BLaER1 treated with 17β-estradiol and CSF1 and Interleukin-3, amounts not matched to agents 10 nM and 100 nM (cell line): ENCODE data around the gene ZNF618.

Source experiments
- H3K27ac ChIP-seq, 11 experiments: shearing (Covaris generic); formaldehyde crosslinking; 2 replicates each; pipeline ENCODE4 v1.8.1; 2022
- H3K27me3 ChIP-seq, 11 experiments: shearing (Covaris generic); formaldehyde crosslinking; 2 replicates each; pipeline ENCODE4 v1.8.1; 2022
- H3K36me3 ChIP-seq, 11 experiments: shearing (Covaris generic); formaldehyde crosslinking; 2 replicates each; pipeline ENCODE4 v1.8.1; 2022
- H3K4me1 ChIP-seq, 10 experiments: shearing (Covaris generic); formaldehyde crosslinking; 2 replicates each; pipeline ENCODE4 v1.8.1; 2022
- H3K4me2 ChIP-seq, 11 experiments: shearing (Covaris generic); formaldehyde crosslinking; 2 replicates each; pipeline ENCODE4 v1.8.1; 2022
- H3K4me3 ChIP-seq, 10 experiments: shearing (Covaris generic); formaldehyde crosslinking; 2 replicates each; pipeline ENCODE4 v1.8.1; 2022
- H3K9ac ChIP-seq, 11 experiments: shearing (Covaris generic); formaldehyde crosslinking; 2 replicates each; pipeline ENCODE4 v1.8.1; 2022
- H3K9me3 ChIP-seq, 11 experiments: shearing (Covaris generic); formaldehyde crosslinking; replicated peaks in 1 of 11; 2 replicates each; pipeline ENCODE4 v1.8.1; 2022
- H4K20me1 ChIP-seq, 11 experiments: shearing (Covaris generic); formaldehyde crosslinking; 2 replicates each; pipeline ENCODE4 v1.8.1; 2022
- Cebpa-rat ChIP-seq, 11 experiments: shearing (Covaris generic); IDR thresholded peaks; 2 replicates each; pipeline ENCODE4 v1.8.1; 2022

ZNF618 gene

DNA sequence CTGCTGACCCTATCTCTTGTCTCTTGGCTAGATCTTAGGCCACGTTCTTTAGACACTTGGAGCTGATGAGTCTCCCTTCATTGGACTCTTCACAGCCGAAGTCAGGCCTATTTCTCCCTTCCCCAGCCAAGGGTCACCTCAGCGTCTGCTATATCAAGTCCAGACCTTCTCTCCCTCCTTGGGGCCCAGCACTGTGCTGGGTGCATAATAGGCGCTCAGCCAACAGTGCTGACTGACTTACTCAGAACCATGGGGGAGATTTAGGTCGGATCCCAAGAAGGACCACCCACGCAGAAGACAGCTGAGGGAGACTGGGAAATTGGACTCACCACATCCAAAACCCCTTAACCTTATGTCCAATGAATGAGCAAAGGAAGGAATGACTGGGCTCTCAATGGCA is 207.6 kb downstream of the ZNF618 start:
- no peak overlapping the region for H3K27ac ChIP-seq
- no peaks in the 10 kb centered on the region for H3K27me3 ChIP-seq
- H3K9me3 ChIP-seq: peaks cover 0 to 7% (median 0%) of the 10 kb centered on the region in 11 experiments; a peak in 1 of 22 replicates
- no peaks in the 10 kb centered on the region for H4K20me1 ChIP-seq
- no peak overlapping the region for H3K4me3 ChIP-seq
- H3K36me3 ChIP-seq: no peaks in the 10 kb centered on the region
- no peak for TF ChIP-seq Cebpa-rat (IDR thresholded peaks at IDR 0.05)
- H3K4me1 ChIP-seq: peaks cover 0 to 28% (median 8%) of the 10 kb centered on the region in 10 experiments; a peak in 11 of 20 replicates
- H3K4me2 ChIP-seq: no peak overlapping the region
- no peak overlapping the region for H3K9ac ChIP-seq

DNA sequence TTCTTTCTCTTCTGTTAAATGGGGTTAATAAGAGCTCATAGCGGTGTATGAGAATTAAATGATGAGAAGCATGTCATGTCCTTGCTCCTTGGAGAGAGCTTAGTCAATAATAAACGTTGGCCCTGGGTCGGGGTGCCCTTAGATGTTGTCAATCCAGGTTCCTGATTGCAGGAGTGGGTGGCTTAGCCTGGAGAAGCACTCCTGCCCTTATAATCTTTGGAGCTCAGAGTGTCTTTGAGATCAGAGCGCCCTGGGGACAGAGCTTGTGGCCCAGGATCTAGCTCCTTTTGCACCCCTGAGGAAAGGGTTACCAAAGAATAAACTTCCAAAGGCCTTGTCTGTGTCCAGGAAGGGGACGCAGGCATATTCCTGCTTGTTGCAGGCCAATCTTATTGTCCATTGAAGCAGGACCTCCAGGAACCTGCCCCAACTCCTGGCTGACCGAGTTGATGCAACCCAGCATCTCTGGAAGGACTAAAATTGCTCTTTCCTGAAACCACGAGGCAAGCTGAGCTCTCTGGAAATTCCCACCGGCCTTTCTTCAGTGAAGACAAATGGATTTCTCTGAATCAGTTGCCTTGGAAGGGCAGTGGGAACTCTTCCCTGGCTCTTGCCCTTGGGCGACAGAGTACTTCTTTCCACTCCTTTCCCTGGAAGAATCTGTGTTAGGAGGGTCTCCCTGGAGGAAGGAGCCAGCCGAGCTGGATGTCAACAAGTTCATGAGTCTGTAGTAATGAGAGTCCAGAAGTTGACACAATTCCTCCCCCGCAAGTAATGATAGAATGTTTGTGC is 208.4 kb downstream of the ZNF618 start:
- peaks cover 0 to 30% (median 10%) of the 10 kb centered on the region in 10 experiments; a peak in 9 of 20 replicates for H3K4me1 ChIP-seq
- TF ChIP-seq Cebpa-rat (IDR thresholded peaks at IDR 0.05): no peak
- no peak overlapping the region for H3K4me2 ChIP-seq

DNA sequence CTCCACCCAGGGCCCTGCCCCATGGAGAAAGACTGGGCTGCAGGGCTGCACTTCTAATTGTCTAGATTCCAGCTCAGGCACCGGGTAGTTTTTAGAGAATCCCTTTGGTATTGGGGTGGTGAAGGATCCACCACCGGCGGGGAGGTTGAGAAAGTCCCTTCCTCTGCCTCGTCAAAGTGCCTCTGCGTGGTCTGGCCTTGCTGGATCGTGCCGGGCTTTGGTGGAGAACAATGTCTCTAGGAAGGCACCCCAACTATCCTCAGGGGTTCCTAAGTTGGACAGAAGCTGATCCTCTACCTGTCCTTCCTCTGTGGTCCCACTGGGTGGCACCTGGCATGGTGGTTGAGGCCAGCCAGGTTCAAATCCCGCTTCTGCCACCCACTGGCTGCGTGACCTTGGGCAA is 209.3 kb downstream of the ZNF618 start:
- Histone ChIP-seq H3K4me3 (no peak overlapping the region), H3K27me3 (no peaks in the 10 kb centered on the region), H3K27ac (no peak overlapping the region), H3K36me3 (peaks cover 0 to 5% (median 0%) of the 10 kb centered on the region in 11 experiments; a peak in 4 of 22 replicates), H3K4me2 (no peak overlapping the region), H3K9me3 (peaks cover 0 to 1% (median 0%) of the 10 kb centered on the region in 11 experiments; a peak in 1 of 22 replicates), H3K9ac (no peak overlapping the region), H4K20me1 (no peaks in the 10 kb centered on the region), H3K4me1 (peaks cover 0 to 30% (median 10%) of the 10 kb centered on the region in 10 experiments; a peak in 9 of 20 replicates)
- TF ChIP-seq Cebpa-rat (IDR thresholded peaks at IDR 0.05): no peak

More for the DNA sequence above, 208.4 kb downstream of the ZNF618 start:
- no peak overlapping the region for H3K4me3 ChIP-seq
- no peaks in the 10 kb centered on the region for H3K27me3 ChIP-seq
- H3K9me3 ChIP-seq: peaks cover 0 to 7% (median 0%) of the 10 kb centered on the region in 11 experiments; a peak in 1 of 22 replicates
- H3K27ac ChIP-seq: no peak overlapping the region
- H3K9ac ChIP-seq: no peak overlapping the region
- H3K36me3 ChIP-seq: no peaks in the 10 kb centered on the region
- H4K20me1 ChIP-seq: no peaks in the 10 kb centered on the region

DNA sequence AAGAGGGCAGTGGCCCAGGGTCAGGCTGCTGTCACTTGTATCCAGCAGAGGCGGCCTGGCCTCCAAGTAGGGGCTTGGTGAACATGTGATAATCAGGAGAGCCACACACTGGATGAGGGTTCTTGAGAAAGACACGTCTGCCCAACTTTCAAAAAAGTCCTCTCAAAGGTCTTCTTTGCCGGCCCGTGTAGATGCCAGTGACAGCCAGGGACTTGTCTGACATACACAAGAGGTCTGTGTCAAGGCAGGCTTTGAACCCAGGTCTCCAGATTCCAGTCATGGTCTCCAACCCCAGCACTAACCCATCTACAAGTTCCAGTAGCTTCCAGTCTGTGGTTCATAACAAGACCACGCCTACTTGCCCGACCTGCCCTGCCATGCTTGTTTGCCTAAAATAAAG is 209.9 kb downstream of the ZNF618 start:
- no peak overlapping the region for H3K27ac ChIP-seq

DNA sequence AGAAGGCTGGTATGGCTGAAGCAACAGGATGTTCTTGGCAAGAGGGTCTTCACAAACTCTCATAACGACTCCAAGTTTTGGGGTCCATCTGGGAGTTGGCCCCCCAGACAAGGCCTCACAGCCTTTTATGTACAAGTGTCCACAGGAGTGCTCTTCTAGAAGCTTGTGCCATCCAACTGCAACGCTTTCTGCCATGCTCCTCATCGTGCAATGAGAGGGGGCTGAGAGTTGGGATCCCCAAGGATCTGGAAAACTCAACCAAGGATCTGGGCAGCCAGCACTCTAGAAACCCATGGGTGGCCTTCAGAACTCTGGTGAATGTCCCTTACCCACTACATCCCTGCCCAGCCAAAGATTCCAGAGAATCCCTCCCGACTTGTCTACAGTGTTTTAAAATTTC is 210.5 kb downstream of the ZNF618 start:
- H4K20me1 ChIP-seq: no peaks in the 10 kb centered on the region
- no peaks in the 10 kb centered on the region for H3K9me3 ChIP-seq
- no peak overlapping the region for H3K4me2 ChIP-seq
- peaks cover 0 to 27% (median 13%) of the 10 kb centered on the region in 10 experiments; a peak in 10 of 20 replicates for H3K4me1 ChIP-seq
- no peak for TF ChIP-seq Cebpa-rat (IDR thresholded peaks at IDR 0.05)
- no peak overlapping the region for H3K4me3 ChIP-seq
- no peak overlapping the region for H3K27ac ChIP-seq
- H3K9ac ChIP-seq: no peak overlapping the region
- peaks cover 0 to 16% (median 0%) of the 10 kb centered on the region in 11 experiments; a peak in 5 of 22 replicates for H3K36me3 ChIP-seq
- H3K27me3 ChIP-seq: no peaks in the 10 kb centered on the region

More for the DNA sequence above, 209.9 kb downstream of the ZNF618 start:
- Histone ChIP-seq H3K9me3 (no peaks in the 10 kb centered on the region), H4K20me1 (no peaks in the 10 kb centered on the region), H3K4me3 (no peak overlapping the region), H3K36me3 (peaks cover 0 to 11% (median 0%) of the 10 kb centered on the region in 11 experiments; a peak in 5 of 22 replicates), H3K4me1 (peaks cover 0 to 29% (median 10%) of the 10 kb centered on the region in 10 experiments; a peak in 9 of 20 replicates), H3K9ac (no peak overlapping the region), H3K27me3 (no peaks in the 10 kb centered on the region), H3K4me2 (no peak overlapping the region)
- TF ChIP-seq Cebpa-rat (IDR thresholded peaks at IDR 0.05): no peak

DNA sequence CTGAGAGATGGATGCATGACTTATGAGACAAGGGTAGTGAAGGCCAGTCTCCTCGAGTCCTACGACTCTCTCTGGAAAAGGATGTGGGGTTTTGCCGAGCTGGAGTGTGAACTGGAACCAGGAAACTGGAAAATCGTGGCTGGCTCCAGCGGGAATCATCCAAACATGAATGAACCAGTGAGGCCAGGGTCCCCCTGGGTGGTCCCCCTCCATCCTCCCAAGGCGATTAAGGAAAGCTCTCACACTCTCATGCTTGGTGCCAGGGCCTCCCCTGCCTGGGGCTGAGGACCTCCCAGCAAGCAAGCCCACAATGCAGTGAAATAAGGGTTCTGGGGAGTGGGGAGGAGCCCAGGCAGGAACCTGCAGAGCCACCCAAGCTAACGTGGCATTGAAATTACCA is 211.6 kb downstream of the ZNF618 start:
- H3K4me2 ChIP-seq: no peak overlapping the region
- H3K9me3 ChIP-seq: no peaks in the 10 kb centered on the region
- H3K9ac ChIP-seq: no peak overlapping the region
- peaks cover 0 to 27% (median 0%) of the 10 kb centered on the region in 11 experiments; a peak in 7 of 22 replicates for H3K36me3 ChIP-seq
- H3K27ac ChIP-seq: no peak overlapping the region
- no peaks in the 10 kb centered on the region for H4K20me1 ChIP-seq
- no peaks in the 10 kb centered on the region for H3K27me3 ChIP-seq
- no peak overlapping the region for H3K4me3 ChIP-seq
- peaks cover 0 to 30% (median 19%) of the 10 kb centered on the region in 10 experiments; a peak in 12 of 20 replicates for H3K4me1 ChIP-seq
- no peak for TF ChIP-seq Cebpa-rat (IDR thresholded peaks at IDR 0.05)

DNA sequence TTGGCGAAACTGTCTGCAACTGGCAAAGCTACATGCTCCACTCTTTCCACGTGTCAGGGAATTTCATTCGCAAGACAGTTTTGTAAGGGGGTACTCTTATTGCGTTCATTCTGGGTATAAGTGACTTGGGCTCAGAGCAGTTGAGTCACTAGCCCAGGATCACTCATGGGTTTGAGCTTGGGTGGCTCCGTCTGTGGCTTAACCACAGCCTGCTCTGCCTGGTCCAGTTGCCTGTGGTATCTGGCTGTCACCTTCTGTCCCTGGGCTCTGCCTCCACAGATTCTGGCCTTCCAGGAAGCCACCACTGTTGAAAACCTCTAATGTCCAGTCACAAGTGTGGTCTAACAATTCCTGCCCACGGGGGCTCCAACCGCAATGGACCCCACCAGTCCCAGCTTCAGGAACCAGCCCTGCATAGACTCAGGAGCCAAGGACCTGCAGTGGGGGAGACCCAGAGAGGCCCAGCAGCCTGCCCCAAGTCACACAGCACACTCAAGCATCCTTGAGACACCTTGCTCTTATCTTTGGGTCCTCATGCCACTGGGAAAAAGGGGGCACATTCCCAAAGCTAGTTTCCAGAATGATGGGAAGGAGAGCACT is 212.6 kb downstream of the ZNF618 start:
- Histone ChIP-seq H3K27me3 (no peaks in the 10 kb centered on the region), H4K20me1 (no peaks in the 10 kb centered on the region), H3K36me3 (peaks cover 0 to 36% (median 0%) of the 10 kb centered on the region in 11 experiments; a peak in 7 of 22 replicates), H3K27ac (no peak overlapping the region), H3K4me3 (no peak overlapping the region), H3K9ac (no peak overlapping the region; a peak in 1 of 22 replicates), H3K4me2 (no peak overlapping the region), H3K4me1 (peaks cover 0 to 32% (median 25%) of the 10 kb centered on the region in 10 experiments; a peak in 16 of 20 replicates), H3K9me3 (no peaks in the 10 kb centered on the region)
- no peak for TF ChIP-seq Cebpa-rat (IDR thresholded peaks at IDR 0.05)

DNA sequence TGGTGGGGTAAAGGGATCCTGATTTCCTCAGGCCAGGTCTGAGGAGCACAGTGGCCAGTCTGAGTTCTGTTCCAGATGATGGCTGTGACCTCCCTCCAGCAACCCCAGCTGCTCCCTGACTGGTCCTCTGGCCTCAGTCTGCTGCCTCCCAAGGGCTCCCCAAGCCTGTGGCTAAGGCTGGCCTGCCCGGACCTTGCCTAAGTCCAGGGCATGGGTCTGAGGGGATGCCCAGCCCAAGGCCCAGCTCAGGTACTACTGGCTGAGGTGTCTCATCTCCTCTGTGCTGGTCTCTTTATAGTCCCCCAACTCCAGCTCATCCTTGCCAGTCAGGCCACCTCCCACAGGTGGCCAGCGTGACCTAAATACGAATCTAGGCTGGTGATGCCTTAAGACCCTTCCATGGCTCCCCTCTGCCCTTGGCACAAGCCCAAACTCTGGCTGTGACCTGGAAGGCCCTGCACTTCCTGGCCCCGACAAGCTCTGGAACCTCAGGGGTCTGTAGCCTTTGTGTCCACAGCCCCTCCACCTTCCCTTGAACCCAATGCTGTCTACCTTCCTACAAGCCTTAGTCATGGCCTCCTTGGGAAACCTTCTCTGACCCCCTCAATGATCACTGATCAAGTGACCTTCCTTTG is 213.2 kb downstream of the ZNF618 start:
- TF ChIP-seq Cebpa-rat (IDR thresholded peaks at IDR 0.05): no peak
- Histone ChIP-seq H3K36me3 (peaks cover 0 to 40% (median 0%) of the 10 kb centered on the region in 11 experiments; a peak in 8 of 22 replicates), H3K9me3 (no peaks in the 10 kb centered on the region), H3K4me3 (no peak overlapping the region), H3K9ac (no peak overlapping the region; a peak in 1 of 22 replicates), H3K27me3 (no peaks in the 10 kb centered on the region), H4K20me1 (no peaks in the 10 kb centered on the region), H3K4me2 (no peak overlapping the region), H3K27ac (no peak overlapping the region), H3K4me1 (peaks cover 0 to 38% (median 31%) of the 10 kb centered on the region in 10 experiments; a peak in 16 of 20 replicates)

DNA sequence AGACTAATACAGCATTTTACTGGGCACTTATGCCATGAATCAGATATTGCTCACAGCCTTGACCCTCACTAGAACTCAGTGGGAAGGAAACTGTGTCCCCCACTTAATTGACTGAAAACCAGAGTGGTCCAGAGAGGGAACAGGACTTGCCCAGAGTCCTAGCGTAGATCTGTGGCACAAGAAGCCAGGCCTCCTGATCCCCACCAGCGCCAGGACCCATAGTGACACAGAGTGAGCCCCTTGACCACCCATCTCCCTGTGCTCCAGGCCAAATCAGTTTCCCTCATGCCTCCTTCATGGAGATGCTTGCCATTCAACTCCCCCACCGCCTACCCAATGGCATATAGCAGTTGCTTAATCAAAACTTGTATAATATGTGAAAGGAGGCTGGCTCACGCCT is 214.7 kb downstream of the ZNF618 start:
- H3K36me3 ChIP-seq: peaks cover 0 to 52% (median 0%) of the 10 kb centered on the region in 11 experiments; a peak in 8 of 22 replicates
- no peaks in the 10 kb centered on the region for H3K9me3 ChIP-seq
- H3K4me3 ChIP-seq: no peak overlapping the region
- no peak for TF ChIP-seq Cebpa-rat (IDR thresholded peaks at IDR 0.05)
- no peak overlapping the region for H3K4me2 ChIP-seq
- H4K20me1 ChIP-seq: no peaks in the 10 kb centered on the region
- H3K4me1 ChIP-seq: peaks cover 0 to 53% (median 46%) of the 10 kb centered on the region in 10 experiments; a peak in 16 of 20 replicates
- H3K9ac ChIP-seq: no peak overlapping the region
- H3K27me3 ChIP-seq: no peaks in the 10 kb centered on the region
- no peak overlapping the region for H3K27ac ChIP-seq
